ENCODE data around the gene PEDS1.
A peak's percentile ranks its signal among the peaks of the same experiment; 100 is the strongest.

Gene PEDS1

GRCh38 chr20:50194831-50195523, 41.5 kb upstream of the PEDS1 start:
- no peaks in the 10 kb centered on the region for H3K9me3 ChIP-seq (ENCODE audit: control insufficient read depth, insufficient read depth, low read length)

GRCh38 chr20:50194422-50194830, 40.9 kb upstream of the PEDS1 start:
- Histone ChIP-seq H3K27me3 (ENCODE audit: control insufficient read depth, insufficient read depth, low read length) (no peaks in the 10 kb centered on the region), H3K9me3 (ENCODE audit: control insufficient read depth, insufficient read depth, low read length) (no peaks in the 10 kb centered on the region), H3K4me3 (ENCODE audit: low read depth, low read length) (no peak overlapping the region), H3K36me3 (ENCODE audit: control insufficient read depth, insufficient read depth, low read length) (no peaks in the 10 kb centered on the region), H3K9ac (ENCODE audit: low read depth, low read length) (no peak overlapping the region), H3K4me1 (ENCODE audit: control insufficient read depth, insufficient read depth, low read length) (peaks cover 6% of the 10 kb centered on the region)

More at GRCh38 chr20:50194831-50195523, 41.5 kb upstream of the PEDS1 start:
- Histone ChIP-seq H3K36me3 (ENCODE audit: control insufficient read depth, insufficient read depth, low read length) (no peaks in the 10 kb centered on the region), H3K9ac (ENCODE audit: low read depth, low read length) (no peak overlapping the region), H3K4me3 (ENCODE audit: low read depth, low read length) (no peak overlapping the region), H3K4me1 (ENCODE audit: control insufficient read depth, insufficient read depth, low read length) (peaks cover 6% of the 10 kb centered on the region), H3K27me3 (ENCODE audit: control insufficient read depth, insufficient read depth, low read length) (no peaks in the 10 kb centered on the region)

GRCh38 chr20:50193836-50194421, 40.4 kb upstream of the PEDS1 start:
- peak overlapping the region; percentile 88 for H3K4me3 ChIP-seq (ENCODE audit: low read depth, low read length)
- H3K9me3 ChIP-seq (ENCODE audit: control insufficient read depth, insufficient read depth, low read length), result no peaks in the 10 kb centered on the region
- H3K4me1 ChIP-seq (ENCODE audit: control insufficient read depth, insufficient read depth, low read length), result peaks cover 6% of the 10 kb centered on the region
- H3K9ac ChIP-seq (ENCODE audit: low read depth, low read length), result peak overlapping the region; percentile 47
- H3K36me3 ChIP-seq (ENCODE audit: control insufficient read depth, insufficient read depth, low read length), result no peaks in the 10 kb centered on the region
- H3K27me3 ChIP-seq (ENCODE audit: control insufficient read depth, insufficient read depth, low read length), result no peaks in the 10 kb centered on the region

GRCh38 chr20:50193199-50193835, 39.8 kb upstream of the PEDS1 start:
- Histone ChIP-seq H3K4me1 (ENCODE audit: control insufficient read depth, insufficient read depth, low read length) (peaks cover 4% of the 10 kb centered on the region), H3K4me3 (ENCODE audit: low read depth, low read length) (peak overlapping the region; percentile 88), H3K9ac (ENCODE audit: low read depth, low read length) (peak overlapping the region; percentile 70), H3K27me3 (ENCODE audit: control insufficient read depth, insufficient read depth, low read length) (no peaks in the 10 kb centered on the region), H3K9me3 (ENCODE audit: control insufficient read depth, insufficient read depth, low read length) (no peaks in the 10 kb centered on the region), H3K36me3 (ENCODE audit: control insufficient read depth, insufficient read depth, low read length) (no peaks in the 10 kb centered on the region)

- Histone ChIP-seq H3K4me1 (ENCODE audit: control insufficient read depth, insufficient read depth, low read length) (peaks cover 9% of the 10 kb centered on the region), H3K9ac (ENCODE audit: low read depth, low read length) (peak overlapping the region; percentile 70), H3K27me3 (ENCODE audit: control insufficient read depth, insufficient read depth, low read length) (no peaks in the 10 kb centered on the region), H3K36me3 (ENCODE audit: control insufficient read depth, insufficient read depth, low read length) (no peaks in the 10 kb centered on the region), H3K9me3 (ENCODE audit: control insufficient read depth, insufficient read depth, low read length) (no peaks in the 10 kb centered on the region), H3K4me3 (ENCODE audit: low read depth, low read length) (peak overlapping the region; percentile 88)
These were observed 39.1 kb upstream of the PEDS1 start for GRCh38 chr20:50192364-50193198.

GRCh38 chr20:50191544-50192363, 38.2 kb upstream of the PEDS1 start:
- peak overlapping the region; percentile 85 for H3K9ac ChIP-seq (ENCODE audit: low read depth, low read length)
- H3K36me3 ChIP-seq (ENCODE audit: control insufficient read depth, insufficient read depth, low read length), result no peaks in the 10 kb centered on the region
- no peaks in the 10 kb centered on the region for H3K27me3 ChIP-seq (ENCODE audit: control insufficient read depth, insufficient read depth, low read length)
- peak overlapping the region; percentile 88 for H3K4me3 ChIP-seq (ENCODE audit: low read depth, low read length)
- H3K4me1 ChIP-seq (ENCODE audit: control insufficient read depth, insufficient read depth, low read length), result peaks cover 12% of the 10 kb centered on the region
- H3K9me3 ChIP-seq (ENCODE audit: control insufficient read depth, insufficient read depth, low read length), result no peaks in the 10 kb centered on the region

- Histone ChIP-seq H3K27me3 (ENCODE audit: control insufficient read depth, insufficient read depth, low read length) (no peaks in the 10 kb centered on the region), H3K36me3 (ENCODE audit: control insufficient read depth, insufficient read depth, low read length) (no peaks in the 10 kb centered on the region), H3K4me3 (ENCODE audit: low read depth, low read length) (peak overlapping the region; percentile 88), H3K4me1 (ENCODE audit: control insufficient read depth, insufficient read depth, low read length) (peaks cover 12% of the 10 kb centered on the region), H3K9me3 (ENCODE audit: control insufficient read depth, insufficient read depth, low read length) (no peaks in the 10 kb centered on the region), H3K9ac (ENCODE audit: low read depth, low read length) (no peak overlapping the region)
These were observed 37.6 kb upstream of the PEDS1 start for GRCh38 chr20:50191065-50191543.

GRCh38 chr20:50190251-50191064, 36.9 kb upstream of the PEDS1 start, which contains the start of gene CEBPB:
TSS of gene CEBPB (plus strand) at chr20:50190830. CDS start at chr20:50191034, 204 bp downstream.
- Histone ChIP-seq H3K27me3 (ENCODE audit: control insufficient read depth, insufficient read depth, low read length) (no peaks in the 10 kb centered on the region), H3K4me3 (ENCODE audit: low read depth, low read length) (peak within 1 kb of the TSS; percentile 88), H3K36me3 (ENCODE audit: control insufficient read depth, insufficient read depth, low read length) (no peaks in the 10 kb centered on the region), H3K4me1 (ENCODE audit: control insufficient read depth, insufficient read depth, low read length) (peaks cover 12% of the 10 kb centered on the region), H3K9me3 (ENCODE audit: control insufficient read depth, insufficient read depth, low read length) (no peaks in the 10 kb centered on the region), H3K9ac (ENCODE audit: low read depth, low read length) (peak within 1 kb of the TSS; percentile 85)

GRCh38 chr20:50189681-50190250, 36.2 kb upstream of the PEDS1 start:
- Histone ChIP-seq H3K4me1 (ENCODE audit: control insufficient read depth, insufficient read depth, low read length) (peaks cover 12% of the 10 kb centered on the region), H3K9ac (ENCODE audit: low read depth, low read length) (no peak overlapping the region), H3K4me3 (ENCODE audit: low read depth, low read length) (peak overlapping the region; percentile 58), H3K9me3 (ENCODE audit: control insufficient read depth, insufficient read depth, low read length) (no peaks in the 10 kb centered on the region), H3K36me3 (ENCODE audit: control insufficient read depth, insufficient read depth, low read length) (no peaks in the 10 kb centered on the region), H3K27me3 (ENCODE audit: control insufficient read depth, insufficient read depth, low read length) (no peaks in the 10 kb centered on the region)

All from iPS-15b (cell line).